Stimulated activated CD4-positive, alpha-beta T cell treated with anti-CD3 and anti-CD28 coated beads, Interleukin-2, amount 100 ng/mL, for 48 hours (primary cell): ENCODE data around the gene NT5C.

Experiments
- DNase-seq, 2 donors: peaks; one replicate each; pipeline ENCODE4 v3.0.0-alpha.2; 2020

NT5C gene

DNA sequence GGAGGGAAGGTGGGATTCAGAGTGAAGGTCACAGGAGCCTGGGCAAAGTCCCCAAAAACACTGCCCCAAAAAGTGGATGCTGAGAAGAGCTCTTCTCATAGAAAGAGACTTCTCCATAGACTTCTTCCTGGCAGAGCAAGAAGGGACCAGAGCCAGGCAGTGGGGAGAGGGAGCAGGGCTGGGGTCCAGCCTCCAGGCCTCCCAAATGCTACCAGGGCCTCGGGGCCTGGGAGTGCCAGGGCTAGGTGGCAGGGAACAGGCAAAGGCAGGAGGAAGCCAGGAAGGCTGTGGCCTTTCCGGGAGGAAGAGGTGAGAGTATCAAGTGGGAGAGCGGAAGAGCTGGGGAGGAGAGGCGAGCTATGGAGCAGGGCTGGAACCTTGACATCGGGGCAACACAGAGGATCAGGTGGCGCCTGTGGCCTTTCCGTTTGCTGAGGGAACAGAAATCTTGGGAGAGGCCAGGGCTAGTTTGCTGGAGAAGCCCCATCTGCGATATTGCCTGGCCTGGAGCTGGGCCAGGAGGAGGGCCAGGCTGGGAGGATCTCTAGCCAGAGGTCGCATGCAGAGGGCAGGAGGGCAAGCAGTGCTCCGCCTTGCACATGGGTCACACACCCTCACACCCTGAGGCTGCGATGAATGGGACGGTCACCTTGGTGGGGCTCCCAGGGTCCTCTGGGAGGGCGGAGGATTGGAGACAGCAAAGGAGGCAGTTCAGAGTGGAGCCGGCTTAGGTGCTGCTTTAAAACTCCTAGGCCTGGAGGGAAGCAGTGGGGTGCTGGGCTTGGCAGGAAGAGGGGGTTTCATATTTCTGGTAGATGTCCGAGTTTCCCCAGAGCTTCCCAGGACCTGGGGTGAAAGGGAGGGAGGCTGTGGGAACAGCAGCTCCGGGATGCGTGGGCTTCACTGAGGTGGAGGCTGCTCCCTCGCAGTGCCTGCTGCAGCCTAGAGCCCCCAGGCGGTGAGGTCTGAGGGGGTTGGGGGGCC is 40.4 kb downstream of the NT5C start:
- no peak for DNase-seq

DNA sequence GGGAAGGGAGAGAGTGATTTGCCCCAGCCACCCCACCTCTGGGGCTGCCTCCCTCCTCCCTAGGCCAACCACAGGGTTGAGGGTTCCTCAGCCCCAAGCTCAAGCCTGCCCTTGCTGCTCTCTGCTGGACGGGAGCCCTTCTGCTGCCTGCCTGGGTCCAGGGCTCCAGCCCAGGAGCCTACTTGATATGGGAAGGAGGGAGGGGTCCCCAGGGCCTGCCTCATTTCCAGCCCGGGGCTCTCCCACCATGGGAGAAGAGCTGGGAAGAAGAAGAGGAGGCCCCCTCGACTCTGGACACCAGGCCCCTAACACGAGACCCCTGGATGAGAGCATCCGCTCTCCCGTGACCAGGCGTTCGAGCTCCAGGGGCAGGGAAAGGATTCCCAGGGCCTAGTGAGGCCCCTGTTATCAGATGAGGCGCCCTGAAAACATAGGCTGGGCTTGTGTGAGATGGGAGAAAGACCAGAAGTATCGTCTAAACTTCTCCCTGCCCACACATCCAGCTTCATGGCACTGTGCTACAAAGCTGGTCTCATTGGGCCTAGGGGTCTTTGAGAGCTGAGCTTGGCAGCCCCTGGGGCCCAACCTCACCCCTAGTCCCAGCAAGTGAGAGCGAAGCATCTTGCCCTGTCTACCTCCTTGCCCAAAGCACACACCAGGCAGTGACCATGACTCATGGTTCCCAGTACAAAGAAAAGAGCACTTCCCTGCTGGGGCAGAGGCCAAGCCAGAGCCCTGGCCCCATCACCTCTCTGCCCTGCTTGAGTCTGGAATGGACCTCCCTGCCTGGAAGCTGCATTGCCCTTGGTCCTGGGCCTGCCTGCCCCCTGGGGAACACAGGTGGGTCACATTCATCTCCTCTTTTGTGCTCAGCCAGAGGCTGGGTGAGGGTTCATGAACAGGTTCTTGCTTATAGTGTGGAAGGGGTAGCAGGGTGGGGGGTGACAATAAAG is 42.8 kb downstream of the NT5C start:
- peak in 1 of 2 donors; percentile 18 for DNase-seq

DNA sequence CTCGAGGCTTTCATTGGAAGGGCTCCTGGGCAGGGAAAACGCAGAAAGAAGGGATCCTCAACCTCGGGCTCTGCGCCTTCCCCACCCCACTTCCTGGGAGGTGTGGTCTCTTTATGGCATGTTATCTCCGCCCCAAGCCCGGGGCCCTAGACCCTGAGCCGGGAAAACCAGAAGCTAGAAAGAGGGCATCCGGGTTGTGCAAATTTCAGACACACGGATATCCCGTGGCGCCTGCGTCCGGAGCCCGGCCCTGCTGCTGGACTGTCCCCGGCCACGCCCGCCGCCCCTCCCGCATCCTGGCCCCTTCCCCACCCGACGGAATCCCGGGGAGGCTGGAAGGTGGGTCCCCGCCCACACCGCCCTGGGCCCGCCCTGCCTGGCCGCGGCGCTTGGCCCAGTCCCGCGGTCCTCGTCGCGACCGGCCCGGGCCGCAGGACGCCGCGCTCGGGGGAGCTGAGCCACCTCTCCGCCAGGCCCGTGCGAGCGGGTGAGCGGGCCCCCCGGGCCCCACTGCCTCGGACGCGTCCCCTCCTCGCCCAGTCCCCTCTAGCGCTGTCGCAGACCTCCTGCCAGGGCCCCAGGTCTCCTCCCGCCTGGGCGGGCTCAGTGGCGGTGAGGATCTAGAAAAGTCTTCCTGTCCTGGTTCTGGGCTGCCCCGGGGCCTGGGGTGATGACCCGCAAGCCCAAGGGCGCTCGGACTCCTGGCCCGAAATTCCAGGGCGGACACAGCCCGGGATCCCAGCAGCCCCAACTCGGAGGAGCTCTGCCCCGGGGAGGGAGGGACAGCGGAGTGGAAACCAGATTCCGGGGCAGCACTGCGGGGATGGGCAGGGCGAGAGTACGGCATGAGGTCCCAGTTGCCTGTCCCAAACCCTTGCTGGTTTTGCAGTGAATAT is 43.7 kb downstream of the NT5C start, which contains the start of gene SLC16A5:
Gene SLC16A5 (plus strand): TSS at position 397 of the 896 bp plus-strand sequence. CDS start 5,683 bp downstream, outside the sequence.
- DNase-seq, result peak in 1 of 2 donors; percentile 33

DNA sequence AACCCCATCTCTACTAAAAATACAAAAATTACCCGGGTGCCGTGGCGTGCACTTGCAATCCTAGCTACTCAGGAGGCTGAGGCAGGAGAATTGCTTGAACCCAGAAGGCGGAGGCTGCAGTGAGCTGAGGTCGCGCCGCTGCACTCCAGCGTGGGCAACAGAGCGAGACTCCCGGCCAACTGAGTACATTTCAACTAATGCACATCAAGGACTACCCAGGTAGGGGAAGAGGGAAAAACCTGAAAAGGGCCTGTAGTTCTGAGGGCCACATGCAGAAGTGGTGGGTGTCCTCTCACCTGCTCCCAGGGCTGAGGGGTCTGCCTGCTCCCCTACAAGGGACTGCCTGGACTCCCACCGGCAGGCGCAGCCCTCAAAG is 44.4 kb downstream of the NT5C start:
- no peak for DNase-seq

DNA sequence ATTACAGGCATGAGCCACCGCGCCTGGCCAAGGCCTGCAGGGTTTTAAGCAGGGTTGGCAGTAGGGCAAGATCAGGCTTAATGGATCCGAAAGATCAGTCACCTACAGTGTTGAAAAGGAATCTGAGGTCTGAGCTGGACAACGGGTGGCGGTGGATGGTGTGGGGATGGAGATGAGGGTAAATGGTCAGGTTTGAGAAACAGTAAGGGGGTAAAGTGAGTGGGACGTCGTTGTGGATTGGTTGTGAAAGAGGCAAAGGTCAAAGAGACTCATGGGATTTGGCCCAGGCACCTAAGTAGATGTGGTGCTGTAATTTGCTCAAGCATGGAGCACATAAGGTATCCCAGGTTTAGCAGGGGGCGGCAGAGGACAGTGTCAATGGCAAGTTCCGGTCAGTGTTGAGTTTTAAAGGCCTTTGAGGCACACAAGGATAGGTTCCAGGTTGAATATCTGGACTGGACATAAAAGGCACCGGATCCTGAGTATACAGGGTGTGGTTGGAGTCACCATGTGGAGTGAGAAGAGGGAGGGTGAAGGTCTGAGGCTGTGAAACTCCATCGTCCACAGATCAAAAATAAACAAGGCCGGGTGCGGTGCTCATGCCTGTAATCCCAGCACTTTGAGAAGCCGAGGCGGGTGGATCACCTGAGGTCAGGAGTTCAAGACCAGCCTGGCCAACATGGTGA is 44.9 kb downstream of the NT5C start:
- no peak for DNase-seq

DNA sequence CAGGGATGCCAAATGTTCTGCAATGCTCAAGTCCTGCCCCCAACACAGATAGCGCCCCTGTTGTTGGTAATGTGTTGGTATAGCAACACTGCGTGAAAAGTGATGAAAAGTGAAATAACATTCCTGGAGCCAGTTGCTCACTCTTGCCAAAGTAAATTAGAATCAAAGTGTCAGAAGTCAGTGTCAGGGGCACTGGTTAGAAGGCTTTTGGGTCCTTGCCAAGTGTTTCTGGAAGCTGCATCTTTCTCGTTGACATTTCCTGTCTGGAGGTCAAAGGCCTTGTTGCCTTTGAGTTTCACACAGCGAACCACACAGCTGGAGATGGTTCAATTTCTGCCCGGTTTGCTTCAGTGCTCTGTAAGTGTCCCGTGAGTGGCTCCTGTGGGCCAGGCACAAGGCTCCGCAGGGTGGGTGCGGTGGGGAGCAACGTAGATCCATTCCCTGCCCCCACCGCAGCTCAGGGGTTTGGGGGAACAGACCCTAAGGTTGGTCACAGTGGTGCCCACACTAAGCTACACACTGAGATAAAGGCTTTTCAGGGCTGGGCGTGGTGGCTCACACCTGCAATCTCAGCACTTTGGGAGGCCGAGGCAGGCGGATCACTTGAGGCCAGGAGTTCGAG is 47.4 kb downstream of the NT5C start:
- no peak for DNase-seq

- DNase-seq, result no peak
These were observed 48.9 kb downstream of the NT5C start for GRCh38 chr17:75082683-75083082.

DNA sequence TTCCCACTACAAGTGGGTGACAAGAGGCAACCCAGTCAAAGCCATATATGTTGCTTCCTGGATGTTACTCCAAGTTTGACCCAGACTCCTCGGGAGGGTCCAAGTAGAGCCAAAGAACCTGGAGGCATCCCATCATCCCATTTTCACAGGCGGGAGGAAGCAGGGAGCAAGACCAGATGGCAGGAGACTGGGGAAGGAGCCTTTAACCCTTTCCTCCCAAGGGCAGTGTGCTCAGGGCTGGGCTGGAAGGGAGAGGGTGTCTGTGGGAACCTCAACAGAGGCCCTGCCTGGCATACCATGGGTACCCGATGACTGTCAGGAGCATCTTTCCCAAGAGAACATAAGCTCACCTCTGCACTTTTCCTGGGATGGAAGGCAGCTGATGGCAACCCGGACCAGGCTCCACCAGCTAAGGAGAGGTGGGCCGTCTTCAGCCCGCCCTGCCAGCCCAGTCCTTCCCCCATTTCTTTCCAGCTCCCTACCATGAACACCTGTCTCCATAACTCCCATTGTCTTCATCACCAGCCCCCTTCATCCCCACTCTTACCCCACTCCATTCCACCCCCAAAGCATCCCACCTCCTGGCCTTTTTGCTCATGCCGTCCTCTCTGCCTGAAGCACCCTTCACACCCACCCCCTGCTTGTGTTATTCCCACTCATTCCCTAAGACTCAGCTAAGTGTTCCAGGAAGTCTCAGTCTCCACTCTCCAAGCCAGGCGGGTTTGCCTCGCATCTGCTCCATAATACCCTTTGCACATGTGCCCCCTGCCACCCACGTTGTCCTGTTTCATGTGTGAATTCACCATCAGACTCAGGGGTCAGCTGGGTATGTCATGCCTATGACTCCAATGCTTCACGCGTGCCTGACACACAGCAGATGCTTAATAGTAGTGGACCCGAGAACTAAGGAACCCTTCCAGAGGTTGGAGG is 49.7 kb downstream of the NT5C start:
- DNase-seq, result no peak
